ENCODE data around the gene ASPSCR1.

ASPSCR1 gene

GRCh38 chr17:81958633-81959342 lies 18.6 kb upstream of the ASPSCR1 start:
- no peak for DNase-seq (ENCODE audit: low read depth in 4 of 4, low spot score in 1 of 4)

GRCh38 chr17:81959362-81960129 lies 17.9 kb upstream of the ASPSCR1 start:
- DNase-seq (ENCODE audit: low read depth in 4 of 4, low spot score in 1 of 4), result peak; percentile 49 to 69 (median 60)

GRCh38 chr17:81960130-81960958 lies 17.1 kb upstream of the ASPSCR1 start:
- DNase-seq (ENCODE audit: low read depth in 4 of 4, low spot score in 1 of 4), result no peak

- DNase-seq (ENCODE audit: low read depth in 4 of 4, low spot score in 1 of 4), result no peak
Observed at GRCh38 chr17:81961087-81961511, 16.3 kb upstream of the ASPSCR1 start, which contains the start of gene NOTUM. Gene NOTUM (minus strand): TSS chr17:81961187. CDS start chr17:81960909, 278 bp downstream.

- no peak for DNase-seq (ENCODE audit: low read depth in 4 of 4, low spot score in 1 of 4)
Observed at GRCh38 chr17:81961521-81962498, 15.6 kb upstream of the ASPSCR1 start.

GRCh38 chr17:81962499-81963441 lies 14.7 kb upstream of the ASPSCR1 start:
- DNase-seq (ENCODE audit: low read depth in 4 of 4, low spot score in 1 of 4), result no peak

- DNase-seq (ENCODE audit: low read depth in 4 of 4, low spot score in 1 of 4), result no peak
Observed at GRCh38 chr17:81964081-81964849, 13.2 kb upstream of the ASPSCR1 start.

- no peak for DNase-seq (ENCODE audit: low read depth in 4 of 4, low spot score in 1 of 4)
Observed at GRCh38 chr17:81966343-81967243, 10.8 kb upstream of the ASPSCR1 start.

- no peak for DNase-seq (ENCODE audit: low read depth in 4 of 4, low spot score in 1 of 4)
Observed at GRCh38 chr17:81967244-81967532, 10.2 kb upstream of the ASPSCR1 start.

GRCh38 chr17:81967533-81968395 lies 9.7 kb upstream of the ASPSCR1 start:
- peak; percentile 56 to 84 (median 70) for DNase-seq (ENCODE audit: low read depth in 4 of 4, low spot score in 1 of 4)

- no peak for DNase-seq (ENCODE audit: low read depth in 4 of 4, low spot score in 1 of 4)
Observed at GRCh38 chr17:81968396-81968745, 9.1 kb upstream of the ASPSCR1 start.

- no peak for DNase-seq (ENCODE audit: low read depth in 4 of 4, low spot score in 1 of 4)
Observed at GRCh38 chr17:81968850-81969812, 8.3 kb upstream of the ASPSCR1 start.

GRCh38 chr17:81973432-81973831 lies 4.0 kb upstream of the ASPSCR1 start:
- no peak for DNase-seq (ENCODE audit: low read depth in 4 of 4, low spot score in 1 of 4)

GRCh38 chr17:81976332-81977210 lies 858 bp upstream of the ASPSCR1 start:
- DNase-seq (ENCODE audit: low read depth in 4 of 4, low spot score in 1 of 4), result peak in 3 of 4 experiments; percentile 13 to 46 (median 20)
